Keratinocyte (primary cell): ENCODE measurements around the gene TEX19. TPM values are rescaled to one million over a fixed set of nuclear protein-coding genes. Genes with fewer than 3 reads are reported as not detected.

Source experiments
- DNase-seq: peaks from one replicate; pipeline ENCODE4 v3.0.0-alpha.2; 2011; ENCODE audit warnings: low read depth, missing footprints, low spot score
- FAIRE-seq: peaks from 2 replicates; lab custom pipeline; 2011; peaks lifted over from hg19 to GRCh38; lab: Jason Lieb, UNC
- H2AFZ ChIP-seq: 2 replicates; pipeline ENCODE4 v1.6.0; 2012; ENCODE audit warnings: low read length, control low read depth, inconsistent platforms; ENCODE audit not compliant: control insufficient read depth
- H3K27ac ChIP-seq: 2 replicates; pipeline ENCODE4 v1.5.1; 2011; ENCODE audit warnings: low read length; ENCODE audit not compliant: control insufficient read depth, insufficient read depth
- H3K27me3 ChIP-seq: 3 replicates; pipeline ENCODE4 v1.6.0; 2011; ENCODE audit warnings: low read length; ENCODE audit not compliant: control insufficient read depth, insufficient read depth; ENCODE audit errors: extremely low read depth
- H3K36me3 ChIP-seq, 2 experiments: 2 replicates in 1 of 2; 3 replicates in 1 of 2; pipeline ENCODE4 v1.5.1; 2011; ENCODE audit warnings: low read length in 2 of 2, mild to moderate bottlenecking in 1 of 2; ENCODE audit not compliant: control insufficient read depth in 2 of 2, insufficient read depth in 2 of 2; ENCODE audit errors: extremely low read depth in 1 of 2
- H3K4me1 ChIP-seq: 3 replicates; pipeline ENCODE4 v1.5.1; 2011; ENCODE audit warnings: low read length; ENCODE audit not compliant: control insufficient read depth, insufficient read depth; ENCODE audit errors: extremely low read depth
- H3K4me2 ChIP-seq: 3 replicates; pipeline ENCODE4 v1.6.0; 2011; ENCODE audit warnings: low read depth, low read length; ENCODE audit not compliant: control insufficient read depth, insufficient read depth; ENCODE audit errors: extremely low read depth
- H3K4me3 ChIP-seq, 3 experiments: fragments of 200-600 bp in 1 of 3; sonication (generic) in 1 of 3; 2 replicates in 2 of 3; 3 replicates in 1 of 3; pipeline ENCODE4 v1.5.1; 2011 to 2016; ENCODE audit warnings: low read length in 3 of 3, mild to moderate bottlenecking in 3 of 3, control low read depth in 2 of 3, inconsistent platforms in 1 of 3, low read depth in 1 of 3, mixed read lengths in 1 of 3, mixed run types in 1 of 3, moderate library complexity in 1 of 3; ENCODE audit not compliant: control insufficient read depth in 2 of 3, insufficient read depth in 2 of 3; ENCODE audit errors: extremely low read depth in 1 of 3
- H3K79me2 ChIP-seq: 2 replicates; pipeline ENCODE4 v1.6.0; 2012; ENCODE audit warnings: low read length; ENCODE audit not compliant: control insufficient read depth, insufficient read depth
- H3K9ac ChIP-seq: 3 replicates; pipeline ENCODE4 v1.6.0; 2011; ENCODE audit warnings: low read length; ENCODE audit not compliant: control insufficient read depth, insufficient read depth; ENCODE audit errors: extremely low read depth
- H3K9me1 ChIP-seq: 3 replicates; pipeline ENCODE4 v1.6.0; 2011; ENCODE audit warnings: low read length; ENCODE audit not compliant: control insufficient read depth, insufficient read depth; ENCODE audit errors: extremely low read depth
- H3K9me3 ChIP-seq: 2 replicates; pipeline ENCODE4 v1.5.1; 2012; ENCODE audit warnings: low read depth, low read length; ENCODE audit not compliant: control insufficient read depth
- H4K20me1 ChIP-seq: 3 replicates; pipeline ENCODE4 v1.6.0; 2011; ENCODE audit warnings: low read length; ENCODE audit not compliant: control insufficient read depth, insufficient read depth; ENCODE audit errors: extremely low read depth
- EZH2 ChIP-seq: IDR thresholded peaks from one replicate; pipeline ENCODE4 v1.6.1; 2012; ENCODE audit warnings: inconsistent platforms, mild to moderate bottlenecking, low read length, moderate library complexity
- dilution Hi-C: fragments of 300-500 bp; cut with MboI; formaldehyde crosslinking; loops from one replicate; pipeline ENCODE4 v1.7.0; 2020; ENCODE audit warnings: low sequenced_read_pairs; ENCODE audit not compliant: extremely low pct_ligation_motif_present
- polyA plus RNA-seq, 5 experiments: library from polyadenylated mRNA; depleted of rRNA in 3 of 5; stranded (reverse) in 3 of 5; stranded (forward) in 1 of 5; unstranded in 1 of 5; fragments of >200 nt; gene quantifications; 1 replicate in 1 of 5; 2 replicates in 3 of 5; 3 replicates in 1 of 5; pipeline versions ENCODE4 v1.2.1 to v1.2.3, GENCODE V29; 2011 to 2012; ENCODE audit warnings: missing spikeins in 2 of 5, low read depth in 1 of 5, low replicate concordance in 1 of 5
- TF ChIP-seq, protein P1 (sequence below), 3 experiments: IDR thresholded peaks in 1 of 3; conservative IDR thresholded peaks in 1 of 3; optimal IDR thresholded peaks in 1 of 3; 2 replicates in 2 of 3; 3 replicates in 1 of 3; pipeline versions ENCODE3 to v1.5.1; 2011; ENCODE audit warnings: low read length in 3 of 3, mild to moderate bottlenecking in 3 of 3, moderate library complexity in 2 of 3, control low read depth in 1 of 3, inconsistent platforms in 1 of 3; ENCODE audit not compliant: insufficient read depth in 2 of 3; ENCODE audit errors: extremely low read depth in 1 of 3

Gene TEX19
- polyA plus RNA-seq, 1 donor (not counting 4 experiments of a cell fraction or from before 2014, with no cell fraction given) = not detected

DNA sequence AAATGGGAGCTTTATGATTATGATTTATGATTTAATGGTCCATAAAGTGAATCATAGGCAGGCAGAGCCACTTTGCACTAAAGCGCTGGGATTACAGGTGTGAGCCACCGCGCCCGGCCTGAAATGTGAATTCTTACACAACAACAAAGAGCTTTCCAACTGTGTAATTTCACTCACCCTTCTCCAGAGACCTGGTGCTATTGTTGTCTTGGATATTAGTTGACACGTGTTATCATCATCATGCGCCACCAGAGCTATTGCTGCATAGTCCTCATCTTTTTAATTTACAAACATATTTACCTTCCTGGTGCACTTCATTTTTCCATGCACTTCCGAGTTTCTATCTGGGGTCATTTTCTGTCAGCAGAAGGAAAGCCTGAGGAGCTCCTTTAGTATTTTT lies 7.7 kb downstream of the TEX19 start:
- no peaks in the 10 kb centered on the region for H3K36me3 ChIP-seq
- dilution Hi-C loops = no loop called here
- TF ChIP-seq, protein P1, sequence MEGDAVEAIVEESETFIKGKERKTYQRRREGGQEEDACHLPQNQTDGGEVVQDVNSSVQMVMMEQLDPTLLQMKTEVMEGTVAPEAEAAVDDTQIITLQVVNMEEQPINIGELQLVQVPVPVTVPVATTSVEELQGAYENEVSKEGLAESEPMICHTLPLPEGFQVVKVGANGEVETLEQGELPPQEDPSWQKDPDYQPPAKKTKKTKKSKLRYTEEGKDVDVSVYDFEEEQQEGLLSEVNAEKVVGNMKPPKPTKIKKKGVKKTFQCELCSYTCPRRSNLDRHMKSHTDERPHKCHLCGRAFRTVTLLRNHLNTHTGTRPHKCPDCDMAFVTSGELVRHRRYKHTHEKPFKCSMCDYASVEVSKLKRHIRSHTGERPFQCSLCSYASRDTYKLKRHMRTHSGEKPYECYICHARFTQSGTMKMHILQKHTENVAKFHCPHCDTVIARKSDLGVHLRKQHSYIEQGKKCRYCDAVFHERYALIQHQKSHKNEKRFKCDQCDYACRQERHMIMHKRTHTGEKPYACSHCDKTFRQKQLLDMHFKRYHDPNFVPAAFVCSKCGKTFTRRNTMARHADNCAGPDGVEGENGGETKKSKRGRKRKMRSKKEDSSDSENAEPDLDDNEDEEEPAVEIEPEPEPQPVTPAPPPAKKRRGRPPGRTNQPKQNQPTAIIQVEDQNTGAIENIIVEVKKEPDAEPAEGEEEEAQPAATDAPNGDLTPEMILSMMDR (optimal IDR thresholded peaks at IDR 0.05 in 1 of 3, IDR thresholded peaks at IDR 0.05 in 1 of 3, conservative IDR thresholded peaks at IDR 0.05 in 1 of 3; ENCODE audit: extremely low read depth in 1 of 3, insufficient read depth in 2 of 3, low read length in 3 of 3) = no peak
- TF ChIP-seq EZH2 = no peak

DNA sequence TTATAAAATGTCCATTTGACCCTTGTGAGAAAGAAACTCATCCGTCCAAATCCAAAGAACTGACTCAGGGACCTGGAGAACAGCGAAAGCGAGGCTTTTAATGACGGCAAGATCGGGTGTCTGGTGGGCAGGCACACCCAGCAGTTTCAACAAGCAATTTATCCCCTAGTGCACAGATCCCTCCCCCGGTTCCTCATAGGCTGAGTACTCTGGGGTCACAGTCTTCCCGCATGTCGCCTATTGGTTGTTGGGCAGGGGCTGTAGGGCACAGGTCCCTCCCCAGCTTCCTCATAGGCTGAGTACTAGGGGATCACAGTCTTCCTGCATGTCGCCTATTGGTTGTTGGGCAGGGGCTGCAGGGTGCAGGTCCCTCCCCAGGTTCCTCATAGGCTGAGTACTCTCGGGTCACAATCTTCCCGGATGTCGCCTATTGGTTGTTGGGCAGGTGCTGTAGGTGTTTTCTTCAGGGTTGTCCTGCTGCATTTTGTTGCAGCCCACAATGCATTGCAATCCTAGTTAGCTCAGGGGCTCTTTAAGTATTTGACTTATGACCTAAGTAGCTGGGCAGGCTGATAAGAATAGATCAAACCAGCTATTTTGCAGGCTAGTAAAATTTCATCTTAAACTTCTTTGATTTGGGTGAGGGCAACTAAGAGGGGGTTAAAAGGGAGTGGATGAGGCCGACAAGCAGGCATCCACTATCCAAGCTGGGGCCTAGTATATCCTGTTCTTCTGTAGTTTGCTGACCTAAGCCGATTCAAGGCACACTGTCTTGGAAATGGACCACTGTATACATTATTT lies 8.9 kb downstream of the TEX19 start:
- H3K9me1 ChIP-seq = no peaks in the 10 kb centered on the region
- H3K4me2 ChIP-seq = no peak overlapping the region
- no peak overlapping the region for H3K9ac ChIP-seq
- no peak overlapping the region for H2AFZ ChIP-seq
- TF ChIP-seq, protein P1 (optimal IDR thresholded peaks at IDR 0.05 in 1 of 3, IDR thresholded peaks at IDR 0.05 in 1 of 3, conservative IDR thresholded peaks at IDR 0.05 in 1 of 3; ENCODE audit: extremely low read depth in 1 of 3, insufficient read depth in 2 of 3, low read length in 3 of 3) = no peak
- TF ChIP-seq EZH2 = no peak
- H3K4me1 ChIP-seq = peaks cover 3% of the 10 kb centered on the region
- H3K36me3 ChIP-seq = no peaks in the 10 kb centered on the region
- H3K9me3 ChIP-seq = no peaks in the 10 kb centered on the region
- H3K27ac ChIP-seq = no peak overlapping the region
- no peaks in the 10 kb centered on the region for H3K79me2 ChIP-seq
- no peak for FAIRE-seq
- dilution Hi-C loops = no loop called here
- no peaks in the 10 kb centered on the region for H4K20me1 ChIP-seq
- no peak for DNase-seq
- peaks cover 36% of the 10 kb centered on the region for H3K27me3 ChIP-seq
- no peak overlapping the region for H3K4me3 ChIP-seq

More for the DNA sequence above, 7.7 kb downstream of the TEX19 start:
- DNase-seq (no peak), FAIRE-seq (no peak)
- H4K20me1 ChIP-seq = no peaks in the 10 kb centered on the region
- peaks cover 3% of the 10 kb centered on the region for H3K4me1 ChIP-seq
- H3K9me1 ChIP-seq = no peaks in the 10 kb centered on the region
- no peak overlapping the region for H3K27ac ChIP-seq
- H3K27me3 ChIP-seq = peaks cover 27% of the 10 kb centered on the region
- H3K4me2 ChIP-seq = no peak overlapping the region
- H3K4me3 ChIP-seq = no peak overlapping the region
- H3K79me2 ChIP-seq = no peaks in the 10 kb centered on the region
- H2AFZ ChIP-seq = no peak overlapping the region
- H3K9me3 ChIP-seq = no peaks in the 10 kb centered on the region
- H3K9ac ChIP-seq = no peak overlapping the region
